ENCODE data around the gene CCNA2.
A peak's percentile ranks its signal among the peaks of the same experiment; 100 is the strongest.

Gene CCNA2

GRCh38 chr4:121823505-121824170 is at the start of gene CCNA2:
TSS of gene CCNA2 (minus strand) at chr4:121823883. CDS start at chr4:121823628, 255 bp downstream.
- DNase-seq = peak; percentile 79

- peak; percentile 79 for DNase-seq
These were observed 46.4 kb upstream of the CCNA2 start, which contains the start of gene BBS7 for GRCh38 chr4:121869841-121870822. TSS of gene BBS7 (minus strand) at chr4:121870474. CDS start at chr4:121870313, 161 bp downstream.

DNA sequence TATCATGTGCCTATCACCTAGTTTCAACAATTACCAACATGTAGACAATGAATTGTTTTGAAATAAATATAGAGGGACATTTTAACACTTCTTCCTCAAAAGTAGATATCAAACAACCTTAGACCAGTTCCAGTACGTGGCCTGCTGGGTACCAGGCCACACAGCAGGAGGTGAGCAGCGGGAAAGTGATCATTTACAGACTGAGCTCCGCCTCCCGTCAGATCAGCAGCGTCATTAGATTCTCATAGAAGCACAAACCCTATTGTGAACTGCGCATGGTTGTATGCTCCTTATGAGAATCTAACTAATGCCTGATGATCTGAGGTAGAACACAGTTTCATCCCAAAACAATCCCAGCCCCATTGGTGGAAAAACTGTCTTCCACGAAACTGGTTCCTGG is 40.1 kb upstream of the CCNA2 start:
- peak; percentile 31 for DNase-seq

DNA sequence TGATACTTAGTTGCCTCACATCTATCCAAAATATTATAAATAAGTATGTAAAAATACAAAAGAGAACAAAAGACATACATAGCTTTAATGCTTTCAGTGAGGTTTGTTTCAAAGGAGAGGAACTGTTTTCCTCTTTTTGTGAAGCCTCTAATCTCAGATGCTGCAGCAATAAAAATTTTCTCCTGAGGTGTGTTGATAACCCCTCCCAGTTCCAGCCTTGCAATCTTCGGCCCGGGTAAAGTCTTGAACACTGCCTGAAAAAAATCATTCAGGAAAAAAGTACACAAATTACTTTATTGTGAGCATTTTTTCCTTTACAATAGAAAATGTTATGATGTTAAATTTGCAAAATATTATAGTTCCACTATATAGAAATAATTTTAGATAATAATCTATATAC is 37.7 kb upstream of the CCNA2 start:
- no peak for DNase-seq

DNA sequence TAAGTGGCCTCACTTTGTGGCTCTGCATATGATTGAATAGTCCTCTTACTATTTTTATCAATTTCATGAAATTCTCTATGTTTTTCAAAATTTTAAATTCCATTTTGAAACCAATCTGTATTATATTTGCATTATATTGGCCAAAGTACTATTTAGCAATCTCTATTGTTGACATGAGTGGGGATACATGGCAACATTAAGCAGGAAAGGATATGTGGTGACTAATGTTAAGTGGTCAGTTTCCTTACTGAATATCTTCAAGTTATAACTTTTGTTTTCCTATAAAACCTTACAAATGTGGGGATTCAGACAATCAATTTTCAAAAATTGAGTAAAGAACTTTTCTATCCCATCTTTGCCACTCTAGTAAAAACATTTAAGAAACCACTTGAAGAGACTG is 36.4 kb upstream of the CCNA2 start:
- no peak for DNase-seq

DNA sequence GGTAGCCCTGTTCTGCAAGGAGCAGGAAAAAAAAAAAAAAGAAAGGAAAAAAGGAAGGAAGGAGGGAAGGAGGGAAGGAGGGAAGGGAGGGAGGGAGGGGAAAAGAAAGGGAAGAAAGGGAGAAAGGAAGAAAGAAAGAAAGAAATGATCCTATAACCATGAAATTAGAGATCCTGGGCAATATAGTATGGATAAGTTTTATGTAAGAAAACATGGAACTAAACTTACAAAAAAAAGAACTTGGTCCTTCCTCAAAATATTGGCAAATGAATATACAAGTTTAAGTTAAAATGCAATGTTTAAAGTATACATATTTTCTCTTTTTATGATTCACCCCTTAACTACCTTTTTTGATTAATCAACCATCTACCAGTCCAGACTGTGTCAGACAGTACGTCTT is 27.7 kb upstream of the CCNA2 start:
- no peak for DNase-seq

DNA sequence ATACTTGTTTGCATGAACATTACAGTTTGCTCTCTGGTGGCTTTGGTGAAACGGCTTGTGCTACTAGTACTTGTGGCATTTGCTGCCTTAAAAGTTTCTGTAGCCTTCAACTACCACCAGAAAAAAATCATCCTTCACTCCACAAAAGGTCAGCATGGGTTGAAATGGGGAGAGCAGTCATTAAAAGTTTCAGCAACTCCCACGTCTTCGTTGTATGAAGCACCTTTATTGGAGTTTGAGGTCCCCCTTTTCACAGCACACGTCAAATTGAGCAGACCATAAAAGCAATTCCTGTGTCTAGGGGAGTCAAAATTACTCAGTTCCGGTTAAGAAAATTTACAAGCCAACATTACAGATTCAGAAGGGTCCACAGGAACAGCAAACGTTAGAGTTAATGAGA is 23.0 kb upstream of the CCNA2 start:
- DNase-seq = no peak

DNA sequence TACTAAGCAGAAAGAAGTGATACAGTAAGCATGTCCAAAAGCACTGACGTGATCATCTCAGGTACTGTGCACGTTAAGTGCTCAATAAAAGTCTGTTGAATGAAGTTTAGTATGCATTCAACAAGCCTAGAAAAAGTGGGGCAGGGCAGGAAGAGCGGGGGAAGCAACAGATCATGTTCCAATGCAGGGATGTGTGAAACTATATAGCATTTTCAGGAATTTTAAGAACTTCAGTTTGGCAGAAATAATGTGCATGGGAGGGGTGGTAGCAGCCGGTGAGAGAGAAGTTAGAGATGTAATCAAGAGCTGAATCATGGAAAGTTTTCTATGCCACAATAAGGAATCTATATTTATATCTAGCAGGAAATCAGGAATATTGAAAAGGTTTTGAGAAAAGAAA is 19.2 kb upstream of the CCNA2 start:
- DNase-seq = no peak

DNA sequence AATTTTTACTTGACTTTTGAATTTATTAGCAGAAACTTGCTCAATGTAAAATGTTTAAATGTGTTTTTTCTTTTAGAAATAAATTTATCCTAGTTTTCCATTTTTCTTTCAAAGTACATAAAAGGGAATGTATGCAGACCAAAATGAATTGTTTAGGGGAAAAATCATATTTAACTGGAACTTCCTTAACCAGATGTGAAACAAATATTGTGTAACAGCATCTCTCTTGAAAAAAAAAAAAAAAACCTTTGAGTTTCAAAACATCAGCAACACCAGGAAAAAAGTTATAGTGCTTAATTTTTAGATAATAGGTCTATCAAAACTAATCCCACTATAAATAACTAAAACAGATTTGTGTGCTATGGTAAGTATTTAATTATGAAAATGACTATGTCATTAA is 14.5 kb upstream of the CCNA2 start:
- no peak for DNase-seq

DNA sequence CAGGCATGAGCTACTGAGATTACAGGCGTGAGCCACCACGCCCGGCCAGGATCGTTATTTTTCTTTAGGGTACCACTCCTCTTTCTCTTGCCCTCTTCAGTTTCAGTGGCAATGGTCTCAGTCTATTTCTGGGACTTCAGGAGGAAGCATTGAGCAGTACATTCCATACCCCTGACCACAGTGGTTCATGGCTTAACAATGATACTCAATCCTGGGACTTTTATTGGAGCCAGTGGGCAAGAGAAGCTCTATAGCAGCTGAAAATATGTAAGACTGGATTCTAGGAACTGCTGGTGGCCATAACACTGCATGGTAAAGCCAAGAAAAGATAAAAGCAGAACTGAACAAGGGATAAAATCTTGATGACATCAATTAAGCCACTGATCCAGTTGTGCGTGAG is 5.8 kb upstream of the CCNA2 start:
- DNase-seq = no peak

- no peak for DNase-seq
These were observed 4.2 kb upstream of the CCNA2 start for GRCh38 chr4:121827853-121828252.

GRCh38 chr4:121824950-121825349 is 1.3 kb upstream of the CCNA2 start:
- DNase-seq = no peak

GRCh38 chr4:121824171-121824527 is 466 bp upstream of the CCNA2 start:
- no peak for DNase-seq

DNA sequence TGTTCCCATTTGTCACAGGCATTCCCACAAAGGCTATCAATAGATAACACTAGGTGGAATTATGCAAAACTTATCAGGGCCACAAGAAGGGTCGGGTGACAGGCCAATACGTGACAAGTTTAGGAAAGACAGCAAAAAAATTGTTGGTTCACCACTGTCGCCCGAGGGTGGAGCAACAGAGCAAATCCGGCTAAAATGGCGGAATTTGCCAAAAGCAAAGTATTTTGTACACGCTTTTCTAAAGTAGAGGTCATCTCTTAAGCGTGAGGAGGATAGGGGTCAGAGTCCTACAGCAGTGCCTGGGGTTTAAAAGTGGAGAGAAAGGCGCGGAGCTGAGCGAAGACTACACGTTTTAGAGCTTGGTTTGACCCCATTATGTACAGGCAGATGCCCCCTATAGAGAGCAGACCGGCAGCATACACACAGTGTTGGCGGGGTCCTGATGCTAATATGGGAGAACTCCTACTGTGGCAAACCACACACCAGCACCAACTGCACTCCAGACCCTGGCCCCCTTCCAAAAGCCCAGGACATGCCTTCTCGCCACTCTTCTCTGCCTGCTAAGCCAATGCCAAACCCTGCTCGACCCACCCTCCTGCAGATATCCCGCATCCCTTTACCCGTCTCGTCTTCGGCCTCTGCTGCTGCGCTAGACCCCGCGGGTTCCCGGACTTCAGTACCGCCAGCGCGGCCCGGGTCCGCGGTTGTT is 733 bp downstream of the CCNA2 start:
- DNase-seq = no peak

DNA sequence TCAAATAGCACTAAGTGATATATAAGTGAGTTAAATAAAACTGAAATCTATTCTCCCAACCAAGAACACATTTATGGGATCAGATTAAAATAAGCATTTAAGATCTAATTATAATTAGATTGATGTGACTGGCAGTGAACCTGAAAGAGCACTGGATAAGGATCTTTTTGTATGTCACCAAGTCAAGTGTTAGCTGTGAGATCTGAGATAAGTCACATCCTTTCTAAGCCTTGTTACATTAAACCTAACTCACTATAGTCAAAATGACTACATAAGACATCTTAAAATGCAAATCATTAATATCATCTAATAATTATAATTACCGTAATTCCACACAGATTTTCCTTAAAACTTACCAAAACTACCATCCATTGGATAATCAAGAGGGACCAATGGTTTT is 1.6 kb downstream of the CCNA2 start:
- no peak for DNase-seq

DNA sequence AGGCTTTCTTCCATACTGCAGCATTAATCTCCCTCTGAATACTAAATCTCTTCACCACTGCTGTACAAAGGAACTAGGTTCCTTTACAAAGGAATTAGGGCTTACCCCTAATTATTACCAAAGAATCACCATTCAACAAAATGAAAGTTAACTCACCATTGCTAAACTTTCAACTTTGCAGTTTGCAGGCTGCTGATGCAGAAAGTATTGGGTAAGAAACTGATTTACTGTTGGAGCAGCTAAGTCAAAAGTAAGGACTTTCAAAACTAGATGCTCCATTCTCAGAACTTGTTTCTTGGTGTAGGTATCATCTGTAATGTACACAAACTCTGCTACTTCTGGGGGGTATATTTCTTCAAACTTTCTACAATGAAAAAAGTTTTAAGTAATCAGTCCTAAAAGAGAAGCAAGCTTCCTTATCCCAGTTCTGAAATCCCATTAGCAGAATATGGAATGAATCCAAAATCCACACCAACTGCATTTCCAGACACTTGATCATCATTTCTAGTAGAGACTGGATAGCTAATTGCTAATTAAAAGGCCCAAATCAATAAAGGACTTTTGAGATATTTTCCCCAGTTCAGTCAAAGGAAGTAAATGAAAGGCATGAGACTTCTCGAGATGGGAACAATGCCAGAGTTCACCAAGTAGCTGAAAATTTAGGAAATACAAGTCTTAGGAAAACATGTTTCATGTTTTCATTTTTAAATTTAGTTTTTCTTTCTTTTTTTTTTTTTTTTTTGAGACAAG is 4.3 kb downstream of the CCNA2 start:
- no peak for DNase-seq

DNA sequence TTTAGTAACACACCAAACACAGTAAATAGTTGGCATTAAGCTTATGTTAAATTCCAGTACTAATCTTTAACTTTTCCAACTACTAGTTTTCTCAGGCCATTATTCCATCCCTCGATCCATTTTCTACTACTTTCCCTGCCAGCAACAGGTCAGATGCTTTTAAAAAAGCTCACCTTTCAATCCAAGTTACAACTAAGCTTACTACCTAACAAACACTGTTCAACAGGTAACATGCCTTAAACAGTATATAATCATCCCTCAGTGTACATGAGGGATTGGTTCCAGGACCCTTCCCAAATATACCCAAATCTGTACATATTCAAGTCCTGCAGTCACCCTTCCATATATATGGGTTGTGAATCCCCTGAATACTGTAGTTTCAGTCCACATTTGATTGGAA is 5.5 kb downstream of the CCNA2 start:
- no peak for DNase-seq

DNA sequence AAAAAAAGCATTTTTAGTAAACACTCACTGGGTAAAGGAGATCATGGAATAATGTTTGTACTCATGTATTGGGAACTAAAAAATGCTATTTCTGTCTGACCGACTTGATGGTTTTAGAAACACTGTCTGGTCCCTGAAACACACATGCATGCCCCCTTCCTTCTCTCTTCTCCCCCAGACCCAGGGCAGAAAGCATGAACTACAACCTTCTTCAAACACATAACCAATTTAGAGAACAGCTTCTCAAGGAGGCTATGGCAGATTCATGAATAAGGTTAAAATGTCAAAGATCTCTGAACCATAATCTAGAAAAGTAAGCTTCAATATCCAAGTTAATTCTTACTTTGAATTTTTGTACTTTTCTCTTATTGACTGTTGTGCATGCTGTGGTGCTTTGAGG is 6.0 kb downstream of the CCNA2 start:
- DNase-seq = no peak

GRCh38 chr4:121817006-121817405 is 6.7 kb downstream of the CCNA2 start:
- no peak for DNase-seq

GRCh38 chr4:121814756-121815155 is 8.9 kb downstream of the CCNA2 start:
- DNase-seq = no peak

DNA sequence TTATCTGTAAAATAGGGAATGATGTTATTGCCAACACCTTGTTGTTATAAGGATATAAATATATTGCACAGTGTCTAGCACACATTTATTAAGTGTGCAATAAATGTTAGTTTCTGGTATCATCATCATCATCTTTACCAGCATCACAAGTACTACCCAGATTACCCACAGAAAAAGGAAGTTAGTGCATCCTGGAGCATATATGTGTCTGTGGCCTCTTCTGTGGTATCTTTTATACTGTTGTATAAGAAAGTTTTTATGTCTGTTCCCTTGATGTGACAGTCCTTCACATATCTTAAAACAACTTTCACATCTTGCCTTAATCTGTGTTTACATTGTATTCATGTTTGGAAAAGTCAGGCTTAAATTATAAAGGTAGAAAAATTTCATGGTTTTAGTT is 12.6 kb downstream of the CCNA2 start:
- DNase-seq = no peak

GRCh38 chr4:121806411-121806810 is 17.3 kb downstream of the CCNA2 start:
- no peak for DNase-seq

DNA sequence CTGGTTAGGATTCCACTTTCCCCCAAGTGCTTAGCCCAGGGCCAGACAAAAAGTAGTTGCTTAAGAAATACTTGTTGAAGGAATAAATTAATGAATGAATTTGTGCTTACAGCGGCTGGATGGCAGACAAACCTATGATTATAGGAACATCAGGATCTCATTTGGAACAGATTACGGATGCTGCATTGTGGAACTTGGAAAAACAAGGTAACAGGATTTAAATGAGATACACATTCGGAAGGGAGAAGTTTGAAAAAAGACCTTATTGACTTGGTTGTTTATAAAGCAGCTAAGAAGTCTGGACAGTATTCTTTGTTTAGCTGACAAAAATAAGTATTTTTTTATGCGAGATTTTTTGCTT is 22.0 kb downstream of the CCNA2 start:
- DNase-seq = no peak
